Gastrocnemius medialis (tissue), 4 donors: Measurements from ENCODE around the gene TDRD12. TPM values are rescaled to one million over a fixed set of nuclear protein-coding genes. Genes with fewer than 3 reads are reported as not detected.

Experiments
- ATAC-seq, 2 donors: fragments of 150-250 bp; one replicate each; pipeline ENCODE4 v1.9.1; 2016
- DNase-seq, 2 donors: peaks; one replicate each; pipeline ENCODE4 v3.0.0-alpha.2; 2019
- H3K27ac ChIP-seq, 4 donors: fragments of 200-600 bp; sonication (generic); 1 replicate in 1 of 4; 2 replicates in 3 of 4; pipeline ENCODE4 v1.5.1; 2016 to 2018; ENCODE audit warnings: mild to moderate bottlenecking in 2 of 4, moderate library complexity in 1 of 4
- H3K27me3 ChIP-seq, 3 donors: fragments of 200-600 bp; sonication (generic) in 2 of 3; 1 replicate in 1 of 3; 2 replicates in 2 of 3; pipeline versions ENCODE4 v1.5.1 to v1.6.0; 2016 to 2019; ENCODE audit warnings: mild to moderate bottlenecking in 1 of 3, moderate library complexity in 1 of 3
- H3K36me3 ChIP-seq, 2 donors: fragments of 200-600 bp; sonication (generic) in 1 of 2; one replicate each; pipeline ENCODE4 v1.5.1; 2017 to 2018
- H3K4me1 ChIP-seq, 2 donors: fragments of 200-600 bp; sonication (generic) in 1 of 2; one replicate each; pipeline ENCODE4 v1.5.1; 2016 to 2017; ENCODE audit warnings: mild to moderate bottlenecking in 2 of 2
- H3K4me3 ChIP-seq, 4 donors: fragments of 200-600 bp; sonication (generic) in 3 of 4; 1 replicate in 1 of 4; 2 replicates in 3 of 4; pipeline ENCODE4 v1.5.1; 2016 to 2019; ENCODE audit warnings: mild to moderate bottlenecking in 2 of 4
- H3K9me3 ChIP-seq, 3 donors: fragments of 200-600 bp; sonication (generic) in 2 of 3; 1 replicate in 1 of 3; 2 replicates in 2 of 3; pipeline ENCODE4 v1.5.1; 2016 to 2019
- POLR2A ChIP-seq, 2 donors: fragments of 450-650 bp; IDR thresholded peaks; one replicate each; pipeline ENCODE4 v1.6.1; 2017; ENCODE audit warnings: antibody characterized with exemption in 2 of 2, mild to moderate bottlenecking in 2 of 2, moderate library complexity in 2 of 2
- in situ Hi-C, 4 donors: fragments of 200-750 bp; cut with MboI; loops; one replicate each; pipeline versions ENCODE4 v1.15.0 to v1.8.0; 2017; ENCODE audit warnings: low sequenced_read_pairs in 4 of 4
- intact Hi-C: fragments of 100-400 bp; cut with DNase I; formaldehyde crosslinking; loops from one replicate; pipeline ENCODE4 v1.15.1; 2023; ENCODE audit warnings: low total_unique reads
- total RNA-seq, 4 donors: library from RNA; depleted of rRNA; stranded (reverse); fragments of >200 nt; gene quantifications; one replicate each; pipeline versions ENCODE4 v1.1.0 to v1.2.3, GENCODE V29; 2016
- TF ChIP-seq, protein P1 (sequence below), 5 experiments: fragments of 450-650 bp in 3 of 5; fragments of 200-600 bp in 2 of 5; sonication (generic) in 2 of 5; IDR thresholded peaks in 4 of 5; conservative IDR thresholded peaks in 1 of 5; 1 replicate in 4 of 5; 2 replicates in 1 of 5; pipeline ENCODE4 v1.5.1; 2016 to 2019; ENCODE audit warnings: antibody characterized with exemption in 5 of 5, mild to moderate bottlenecking in 3 of 5, moderate library complexity in 3 of 5

TDRD12 gene
- total RNA-seq, 4 donors from 2014 or later: 0.10 to 1.0 (median 0.37) TPM

DNA sequence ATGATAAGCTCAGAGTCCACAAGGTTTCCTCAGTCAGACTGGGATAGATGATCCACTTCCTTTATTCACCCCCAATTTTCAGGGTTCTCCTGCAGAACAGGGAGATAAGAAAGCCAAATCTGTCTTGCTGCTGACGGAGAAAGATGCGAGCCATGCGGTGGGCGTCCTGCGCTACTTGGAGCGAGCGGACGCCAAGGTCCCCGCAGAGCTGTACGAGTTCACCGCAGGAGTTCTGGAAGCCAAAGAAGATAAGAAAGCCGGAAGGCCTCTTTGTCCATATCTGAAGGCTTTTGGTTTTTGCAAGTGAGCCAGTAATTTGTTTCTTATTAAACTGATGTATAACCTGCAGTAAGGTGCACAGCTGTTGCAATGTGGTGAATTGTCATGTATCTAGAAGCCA lies 83.3 kb downstream of the TDRD12 start:
- intact Hi-C loops (no loop called here), in situ Hi-C loops (no loop called here)
- Histone ChIP-seq H3K9me3 (no peaks in the 10 kb centered on the region), H3K4me1 (no peaks in the 10 kb centered on the region), H3K4me3 (no peak overlapping the region), H3K36me3 (no peaks in the 10 kb centered on the region), H3K27me3 (no peaks in the 10 kb centered on the region), H3K27ac (no peak overlapping the region)
- ATAC-seq (no peak), DNase-seq (no peak)
- no peak for TF ChIP-seq POLR2A (IDR thresholded peaks at IDR 0.05)
- TF ChIP-seq, protein P1, sequence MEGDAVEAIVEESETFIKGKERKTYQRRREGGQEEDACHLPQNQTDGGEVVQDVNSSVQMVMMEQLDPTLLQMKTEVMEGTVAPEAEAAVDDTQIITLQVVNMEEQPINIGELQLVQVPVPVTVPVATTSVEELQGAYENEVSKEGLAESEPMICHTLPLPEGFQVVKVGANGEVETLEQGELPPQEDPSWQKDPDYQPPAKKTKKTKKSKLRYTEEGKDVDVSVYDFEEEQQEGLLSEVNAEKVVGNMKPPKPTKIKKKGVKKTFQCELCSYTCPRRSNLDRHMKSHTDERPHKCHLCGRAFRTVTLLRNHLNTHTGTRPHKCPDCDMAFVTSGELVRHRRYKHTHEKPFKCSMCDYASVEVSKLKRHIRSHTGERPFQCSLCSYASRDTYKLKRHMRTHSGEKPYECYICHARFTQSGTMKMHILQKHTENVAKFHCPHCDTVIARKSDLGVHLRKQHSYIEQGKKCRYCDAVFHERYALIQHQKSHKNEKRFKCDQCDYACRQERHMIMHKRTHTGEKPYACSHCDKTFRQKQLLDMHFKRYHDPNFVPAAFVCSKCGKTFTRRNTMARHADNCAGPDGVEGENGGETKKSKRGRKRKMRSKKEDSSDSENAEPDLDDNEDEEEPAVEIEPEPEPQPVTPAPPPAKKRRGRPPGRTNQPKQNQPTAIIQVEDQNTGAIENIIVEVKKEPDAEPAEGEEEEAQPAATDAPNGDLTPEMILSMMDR (IDR thresholded peaks at IDR 0.05 in 4 of 5, conservative IDR thresholded peaks at IDR 0.05 in 1 of 5): no peak

DNA sequence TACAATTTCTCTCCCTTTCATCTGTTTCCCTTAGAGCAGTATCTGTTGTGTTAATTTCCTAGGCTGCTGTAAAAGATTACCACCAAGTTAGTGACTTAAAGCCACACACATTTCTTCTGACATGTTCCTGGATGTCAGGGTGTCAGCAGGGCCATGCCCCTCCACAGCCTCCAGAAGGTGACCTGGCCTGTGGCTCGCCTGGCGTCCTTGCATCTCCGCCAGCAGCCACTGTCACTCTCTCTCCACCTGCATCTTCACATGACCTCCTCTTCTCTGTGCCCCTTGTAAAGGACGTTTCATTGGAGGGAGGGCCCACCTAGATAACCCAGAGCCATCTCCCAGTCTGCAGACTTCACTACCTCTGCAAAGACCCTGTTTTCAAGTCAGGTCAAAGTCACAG lies 88.7 kb downstream of the TDRD12 start:
- TF ChIP-seq, protein P1 (IDR thresholded peaks at IDR 0.05 in 4 of 5, conservative IDR thresholded peaks at IDR 0.05 in 1 of 5): no peak
- no peak for TF ChIP-seq POLR2A (IDR thresholded peaks at IDR 0.05)
- intact Hi-C loops: no loop called here
- no peak for ATAC-seq
- H3K9me3 ChIP-seq: no peaks in the 10 kb centered on the region
- peaks cover 0 to 3% (median 0%) of the 10 kb centered on the region in 3 donors for H3K27me3 ChIP-seq
- no peak for DNase-seq
- no peak overlapping the region for H3K4me3 ChIP-seq
- in situ Hi-C loops: no loop called here
- H3K27ac ChIP-seq: no peak overlapping the region
- no peaks in the 10 kb centered on the region for H3K36me3 ChIP-seq
- H3K4me1 ChIP-seq: no peaks in the 10 kb centered on the region

DNA sequence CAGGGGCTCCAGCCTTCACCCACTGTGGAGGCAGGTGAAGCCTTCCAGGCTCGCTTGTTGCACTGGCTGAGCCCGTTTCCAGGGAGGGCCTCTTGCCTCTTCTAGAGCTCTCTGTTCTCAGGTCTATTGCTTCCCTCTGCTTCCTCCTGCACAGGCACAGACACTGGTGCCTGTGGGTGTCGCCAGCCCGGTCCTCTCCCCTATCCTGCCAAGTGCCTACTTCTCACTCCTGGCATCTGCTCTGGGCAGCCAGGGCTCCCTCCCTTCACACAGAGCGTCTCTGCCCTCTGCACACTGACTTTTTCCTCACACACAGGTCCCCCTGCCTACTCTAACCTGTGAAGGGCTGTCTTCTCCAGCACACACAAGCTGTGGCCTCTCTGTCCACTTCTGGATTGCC lies 89.7 kb downstream of the TDRD12 start:
- intact Hi-C loops (no loop called here), in situ Hi-C loops (no loop called here)
- Histone ChIP-seq H3K4me1 (no peaks in the 10 kb centered on the region), H3K36me3 (no peaks in the 10 kb centered on the region), H3K27ac (no peak overlapping the region), H3K4me3 (no peak overlapping the region), H3K9me3 (no peaks in the 10 kb centered on the region), H3K27me3 (peaks cover 0 to 3% (median 0%) of the 10 kb centered on the region in 3 donors)
- DNase-seq (no peak), ATAC-seq (no peak)
- no peak for TF ChIP-seq POLR2A (IDR thresholded peaks at IDR 0.05)
- TF ChIP-seq, protein P1 (IDR thresholded peaks at IDR 0.05 in 4 of 5, conservative IDR thresholded peaks at IDR 0.05 in 1 of 5): no peak

DNA sequence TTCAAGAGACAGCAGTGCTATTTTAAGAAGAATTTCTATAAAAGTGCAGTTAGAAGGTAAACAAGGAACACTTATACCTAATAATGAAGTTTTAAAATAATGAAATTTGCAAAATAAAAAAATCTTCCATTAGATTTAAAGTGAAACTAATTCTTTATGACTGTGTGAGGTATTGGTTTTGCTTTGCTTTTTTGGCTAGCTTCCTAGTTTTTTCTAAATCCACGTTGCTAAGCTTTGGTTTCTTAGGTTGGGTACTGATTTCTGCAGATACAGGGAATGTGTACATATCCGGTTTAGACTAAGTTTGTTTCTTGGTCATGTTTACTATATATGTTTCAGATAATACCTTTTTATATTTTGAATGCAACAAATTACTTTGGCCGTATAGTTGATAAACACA lies 90.2 kb downstream of the TDRD12 start:
- in situ Hi-C loops (no loop called here), intact Hi-C loops (no loop called here)
- Histone ChIP-seq H3K4me3 (no peak overlapping the region), H3K27ac (no peak overlapping the region), H3K36me3 (no peaks in the 10 kb centered on the region), H3K9me3 (no peaks in the 10 kb centered on the region), H3K27me3 (peaks cover 0 to 3% (median 0%) of the 10 kb centered on the region in 3 donors), H3K4me1 (no peaks in the 10 kb centered on the region)
- ATAC-seq: no peak
- DNase-seq: no peak
- TF ChIP-seq, protein P1 (IDR thresholded peaks at IDR 0.05 in 4 of 5, conservative IDR thresholded peaks at IDR 0.05 in 1 of 5): no peak
- TF ChIP-seq POLR2A (IDR thresholded peaks at IDR 0.05): no peak

DNA sequence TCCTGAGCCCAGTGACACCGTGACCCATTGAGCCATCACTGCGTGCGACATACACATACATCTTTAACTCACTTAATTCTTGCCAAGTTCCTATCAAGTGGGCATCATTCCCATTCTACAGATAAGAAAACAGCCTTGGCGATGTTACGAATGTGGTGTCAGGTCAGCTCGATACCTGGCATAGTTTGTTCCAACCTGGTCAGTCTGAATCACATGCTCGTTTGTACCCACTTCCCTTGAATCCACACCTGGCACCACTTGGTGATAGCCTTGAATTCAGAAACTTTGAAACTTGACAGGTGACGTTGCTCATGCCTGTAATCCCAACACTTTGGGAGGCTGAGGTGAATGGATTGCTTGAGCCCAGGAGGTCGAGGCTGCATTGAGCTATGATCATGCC lies 90.9 kb downstream of the TDRD12 start:
- TF ChIP-seq POLR2A (IDR thresholded peaks at IDR 0.05): no peak
- TF ChIP-seq, protein P1 (IDR thresholded peaks at IDR 0.05 in 4 of 5, conservative IDR thresholded peaks at IDR 0.05 in 1 of 5): no peak
- intact Hi-C loops (no loop called here), in situ Hi-C loops (no loop called here)
- no peaks in the 10 kb centered on the region for H3K9me3 ChIP-seq
- DNase-seq (no peak), ATAC-seq (no peak)
- H3K27ac ChIP-seq: no peak overlapping the region
- no peaks in the 10 kb centered on the region for H3K4me1 ChIP-seq
- no peak overlapping the region for H3K4me3 ChIP-seq
- H3K36me3 ChIP-seq: no peaks in the 10 kb centered on the region
- peaks cover 0 to 3% (median 0%) of the 10 kb centered on the region in 3 donors for H3K27me3 ChIP-seq
